Activated T-cell treated with anti-CD3 and anti-CD28 coated beads for 1 hour (primary cell): ENCODE data around the gene RAPGEF1.
"Not testable (repeated sequence)": the region's sequence is repeated elsewhere in the genome, so short reads cannot be mapped to it uniquely, and the experiment has no call there.

Experiments used
- DNase-seq: peaks from one replicate; pipeline ENCODE4 v3.0.0-alpha.2; 2020; ENCODE audit warnings: low read depth

RAPGEF1 gene

GRCh38 chr9:131739959-131740648 is at the start of gene RAPGEF1:
Gene RAPGEF1 (minus strand): TSS chr9:131740076. CDS start chr9:131739830, 246 bp downstream.
- peak; percentile 87 for DNase-seq

- no peak for DNase-seq
These were observed 49.0 kb upstream of the RAPGEF1 start for GRCh38 chr9:131788851-131789250.

GRCh38 chr9:131787838-131788237 is 48.0 kb upstream of the RAPGEF1 start:
- DNase-seq, result no peak

- no peak for DNase-seq
These were observed 45.0 kb upstream of the RAPGEF1 start for GRCh38 chr9:131784748-131785501.

- no peak for DNase-seq
These were observed 41.2 kb upstream of the RAPGEF1 start for GRCh38 chr9:131781069-131781468.

- DNase-seq, result no peak
These were observed 36.6 kb upstream of the RAPGEF1 start for GRCh38 chr9:131776473-131776872.

GRCh38 chr9:131776036-131776435 is 36.2 kb upstream of the RAPGEF1 start:
- no peak for DNase-seq

GRCh38 chr9:131774636-131775035 is 34.8 kb upstream of the RAPGEF1 start:
- no peak for DNase-seq

GRCh38 chr9:131773911-131774379 is 34.1 kb upstream of the RAPGEF1 start:
- DNase-seq, result peak; percentile 12

- DNase-seq, result no peak
These were observed 33.1 kb upstream of the RAPGEF1 start for GRCh38 chr9:131772940-131773339.

GRCh38 chr9:131771646-131772045 is 31.8 kb upstream of the RAPGEF1 start:
- no peak for DNase-seq

- no peak for DNase-seq
These were observed 29.5 kb upstream of the RAPGEF1 start for GRCh38 chr9:131769361-131769760.

GRCh38 chr9:131764568-131764967 is 24.7 kb upstream of the RAPGEF1 start:
- DNase-seq, result no peak

GRCh38 chr9:131762356-131762932 is 22.6 kb upstream of the RAPGEF1 start:
- DNase-seq, result peak; percentile 74

GRCh38 chr9:131759017-131759647 is 19.3 kb upstream of the RAPGEF1 start:
- no peak for DNase-seq

GRCh38 chr9:131757549-131757948 is 17.7 kb upstream of the RAPGEF1 start:
- no peak for DNase-seq

GRCh38 chr9:131755541-131756198 is 15.8 kb upstream of the RAPGEF1 start:
- DNase-seq, result peak; percentile 87

- DNase-seq, result no peak
These were observed 15.0 kb upstream of the RAPGEF1 start for GRCh38 chr9:131754846-131755245.

GRCh38 chr9:131753751-131754150 is 13.9 kb upstream of the RAPGEF1 start:
- DNase-seq, result not testable (repeated sequence)

- no peak for DNase-seq
These were observed 12.5 kb upstream of the RAPGEF1 start for GRCh38 chr9:131752231-131752884.

- no peak for DNase-seq
These were observed 8.6 kb upstream of the RAPGEF1 start for GRCh38 chr9:131748411-131748955.
